Small intestine (tissue), 7 donors: ENCODE results near the gene NEURL1B. TPM values are rescaled to one million over a fixed set of nuclear protein-coding genes. Genes with fewer than 3 reads are reported as not detected.

Source experiments
- DNase-seq, 2 donors: peaks; one replicate each; pipeline versions ENCODE4 v3.0.0 to v3.0.0-alpha.2; 2013
- FAIRE-seq: peaks from 2 replicates; lab custom pipeline; 2012; peaks lifted over from hg19 to GRCh38; lab: Jason Lieb, UNC
- H3K27ac ChIP-seq, 3 donors: one replicate each; pipeline ENCODE4 v1.5.1; 2013; ENCODE audit warnings: low read length in 2 of 3, mild to moderate bottlenecking in 2 of 3, control low read depth in 1 of 3, inconsistent platforms in 1 of 3, low read depth in 1 of 3, moderate library complexity in 1 of 3
- H3K27me3 ChIP-seq, 3 donors: one replicate each; pipeline ENCODE4 v1.6.1; 2013; ENCODE audit warnings: low read length in 3 of 3, inconsistent platforms in 1 of 3; ENCODE audit not compliant: control insufficient read depth in 3 of 3, insufficient read depth in 3 of 3
- H3K36me3 ChIP-seq, 3 donors: one replicate each; pipeline ENCODE4 v1.6.1; 2013; ENCODE audit warnings: low read length in 3 of 3, inconsistent platforms in 1 of 3, low read depth in 1 of 3, mild to moderate bottlenecking in 1 of 3, moderate library complexity in 1 of 3; ENCODE audit not compliant: control insufficient read depth in 3 of 3, insufficient read depth in 2 of 3
- H3K4me1 ChIP-seq, 3 donors: one replicate each; pipeline ENCODE4 v1.6.1; 2013; ENCODE audit warnings: low read length in 2 of 3, inconsistent platforms in 1 of 3, low read depth in 1 of 3, mild to moderate bottlenecking in 1 of 3, moderate library complexity in 1 of 3; ENCODE audit not compliant: control insufficient read depth in 3 of 3, insufficient read depth in 2 of 3
- H3K4me3 ChIP-seq, 3 donors: one replicate each; pipeline ENCODE4 v1.5.1; 2013; ENCODE audit warnings: low read length in 3 of 3, control low read depth in 1 of 3, inconsistent platforms in 1 of 3, low read depth in 1 of 3, mild to moderate bottlenecking in 1 of 3, moderate library complexity in 1 of 3
- H3K9me3 ChIP-seq, 2 donors: one replicate each; pipeline ENCODE4 v1.6.1; 2013; ENCODE audit warnings: low read depth in 1 of 2, low read length in 1 of 2; ENCODE audit not compliant: control insufficient read depth in 2 of 2, insufficient read depth in 1 of 2
- WGBS, 3 donors: extraction: QIAGEN DNeasy Blood & Tissue Kit; methylation state at CpG; one replicate each; pipeline ENCODE4 v1.1.7; 2013; 5-methylcytosine and 5-hydroxymethylcytosine counted together
- polyA plus RNA-seq, 4 donors: library from polyadenylated mRNA; stranded (reverse) in 3 of 4; unstranded in 1 of 4; fragments of 200-250 nt in 3 of 4; fragments of 120-200 nt in 1 of 4; gene quantifications; one replicate each; pipeline versions ENCODE4 v1.2.1 to v1.2.3, GENCODE V29; 2013
- donor health status: healthy with polysubstance abuse.
- donor health status: control.
- donor health status: control.
- donor health status: Bipolar disorder and iron deficiency.
- donor health status: healthy.

The NEURL1B gene
- polyA plus RNA-seq, 4 donors, result 2.7 to 21.0 (median 10.9) TPM

DNA sequence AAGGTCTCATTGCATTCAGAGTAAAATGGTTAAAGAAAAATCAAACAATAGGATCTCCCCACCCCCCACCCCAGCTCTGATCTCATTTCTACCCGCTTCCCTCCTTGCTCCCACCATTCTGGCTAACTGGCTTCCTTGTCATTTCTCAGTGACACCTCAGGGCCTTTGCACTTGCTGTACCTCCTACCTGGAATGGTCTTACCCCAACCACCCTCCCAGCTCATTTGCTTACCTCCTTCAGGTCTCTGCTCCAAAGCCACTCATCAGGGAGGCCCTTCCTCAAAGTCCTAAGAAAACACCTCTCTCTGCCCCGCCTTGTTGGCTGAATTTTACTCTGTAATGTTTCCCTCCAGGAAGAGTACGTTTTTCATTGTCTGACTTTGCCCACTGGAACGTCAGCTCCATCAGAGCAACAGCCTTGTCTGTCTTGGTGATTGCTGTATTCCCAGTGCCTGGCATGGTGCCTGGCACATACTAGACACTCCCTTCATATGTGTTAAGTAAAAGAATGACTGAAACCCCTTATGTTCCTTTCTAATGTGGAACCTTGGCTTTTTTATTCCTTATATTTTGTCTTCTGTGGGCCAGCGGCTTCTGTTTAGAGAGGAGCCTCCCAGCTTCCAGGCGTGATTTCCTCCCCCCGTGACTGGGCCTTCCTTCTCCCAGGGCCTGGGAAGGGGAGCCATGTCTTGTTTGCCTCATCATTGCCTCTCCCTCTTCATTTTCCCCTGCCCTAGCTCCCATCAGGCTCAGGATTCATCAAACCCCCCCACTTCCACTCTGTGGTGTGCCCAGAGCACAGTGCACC, 26.9 kb downstream of the NEURL1B start:
- Histone ChIP-seq H3K27ac (peak overlapping the region in 1 of 3 donors; percentile 31), H3K4me1 (peaks cover 0 to 32% (median 5%) of the 10 kb centered on the region in 3 donors), H3K4me3 (no peak overlapping the region), H3K27me3 (no peaks in the 10 kb centered on the region), H3K36me3 (peaks cover 0 to 16% (median 0%) of the 10 kb centered on the region in 3 donors), H3K9me3 (no peaks in the 10 kb centered on the region)
- FAIRE-seq, result no peak
- no peak for DNase-seq
- WGBS, 3 donors, result 62 to 73% (median 66%) methylated on average over 7 of the region's 7 CpGs

DNA sequence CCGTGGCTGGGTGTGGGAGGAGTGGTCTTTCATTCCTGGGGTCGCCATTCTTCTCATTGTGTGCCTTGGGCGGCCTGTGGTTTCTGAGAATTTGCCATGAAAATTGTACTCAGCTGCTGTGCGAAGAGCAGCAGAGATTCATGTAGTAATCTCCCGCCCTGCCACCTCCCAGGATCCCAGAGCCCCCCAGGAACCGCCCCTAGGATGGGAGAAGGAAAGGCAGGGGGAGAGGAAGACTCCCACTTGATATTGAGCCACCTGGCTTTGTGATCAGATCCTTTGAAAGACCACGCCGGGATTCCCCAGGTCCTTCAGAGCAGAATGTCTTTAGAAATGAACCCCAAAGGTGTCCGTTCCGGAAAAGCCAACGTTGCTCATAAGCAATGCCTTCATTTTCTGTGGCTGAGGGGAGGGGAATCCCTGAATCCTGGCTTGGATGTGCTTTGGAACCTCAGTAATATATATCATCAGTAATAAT, 27.6 kb downstream of the NEURL1B start:
- 75 to 82% (median 81%) methylated on average over 11 of the region's 11 CpGs for WGBS, 3 donors
- H3K4me3 ChIP-seq, result no peak overlapping the region
- no peaks in the 10 kb centered on the region for H3K27me3 ChIP-seq
- peaks cover 0 to 16% (median 0%) of the 10 kb centered on the region in 3 donors for H3K36me3 ChIP-seq
- H3K4me1 ChIP-seq, result peaks cover 0 to 39% (median 5%) of the 10 kb centered on the region in 3 donors
- FAIRE-seq, result no peak
- H3K9me3 ChIP-seq, result no peaks in the 10 kb centered on the region
- DNase-seq, result no peak
- peak overlapping the region in 1 of 3 donors; percentile 31 for H3K27ac ChIP-seq

DNA sequence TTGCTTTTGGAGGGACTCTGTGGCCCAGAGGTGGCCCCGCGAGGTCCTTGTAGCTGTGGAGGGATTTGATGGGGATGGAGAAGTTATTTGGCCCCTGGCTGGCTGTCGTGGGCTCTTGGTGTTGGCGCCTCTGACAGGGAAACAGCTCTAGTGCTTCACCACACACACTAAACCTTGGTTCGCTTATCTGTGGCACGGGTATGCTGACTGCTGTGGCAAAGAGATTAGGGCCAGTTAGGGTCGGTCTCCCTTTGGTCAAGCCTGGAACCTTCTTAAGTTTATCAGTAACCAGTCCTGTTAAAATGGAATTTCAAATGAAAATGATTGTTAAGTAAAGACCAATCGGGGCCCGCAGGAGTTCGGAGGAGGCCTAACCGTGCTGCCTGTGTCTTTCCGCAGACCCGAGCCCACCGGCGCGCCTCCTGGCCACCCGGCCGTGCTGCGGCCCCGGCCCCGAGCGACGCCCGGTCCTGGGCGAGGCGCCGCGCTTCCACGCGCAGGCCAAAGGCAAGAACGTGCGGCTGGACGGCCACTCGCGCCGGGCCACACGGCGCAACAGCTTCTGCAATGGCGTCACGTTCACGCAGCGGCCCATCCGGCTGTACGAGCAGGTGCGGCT, 28.4 kb downstream of the NEURL1B start:
- no peak for FAIRE-seq
- H3K27me3 ChIP-seq, result no peaks in the 10 kb centered on the region

DNA sequence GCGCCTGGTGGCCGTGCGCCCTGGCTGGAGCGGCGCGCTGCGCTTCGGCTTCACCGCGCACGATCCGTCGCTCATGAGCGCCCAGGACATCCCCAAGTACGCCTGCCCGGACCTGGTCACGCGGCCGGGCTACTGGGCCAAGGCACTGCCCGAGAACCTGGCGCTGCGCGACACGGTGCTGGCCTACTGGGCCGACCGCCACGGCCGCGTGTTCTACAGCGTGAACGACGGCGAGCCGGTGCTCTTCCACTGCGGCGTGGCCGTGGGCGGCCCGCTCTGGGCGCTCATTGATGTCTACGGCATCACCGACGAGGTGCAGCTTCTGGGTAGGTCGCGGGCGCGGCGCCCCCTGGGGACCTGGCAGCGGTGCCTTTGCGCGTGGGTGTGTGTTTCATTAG, 28.9 kb downstream of the NEURL1B start:
- 89 to 97% (median 93%) methylated on average over 51 of the region's 51 CpGs for WGBS, 3 donors
- H3K4me3 ChIP-seq, result no peak overlapping the region
- peaks cover 0 to 51% (median 3%) of the 10 kb centered on the region in 3 donors for H3K4me1 ChIP-seq
- H3K9me3 ChIP-seq, result no peaks in the 10 kb centered on the region
- H3K36me3 ChIP-seq, result peaks cover 0 to 18% (median 0%) of the 10 kb centered on the region in 3 donors
- DNase-seq (no peak), FAIRE-seq (no peak)
- H3K27ac ChIP-seq, result no peak overlapping the region
- H3K27me3 ChIP-seq, result no peaks in the 10 kb centered on the region

More for the DNA sequence above, 28.4 kb downstream of the NEURL1B start:
- Histone ChIP-seq H3K4me3 (no peak overlapping the region), H3K27ac (no peak overlapping the region), H3K36me3 (peaks cover 0 to 18% (median 0%) of the 10 kb centered on the region in 3 donors), H3K4me1 (peaks cover 0 to 46% (median 3%) of the 10 kb centered on the region in 3 donors), H3K9me3 (no peaks in the 10 kb centered on the region)
- WGBS, 3 donors, result 90 to 92% (median 90%) methylated on average over 32 to 45 of the region's 45 CpGs
- peak in 1 of 2 donors; percentile 55 for DNase-seq

DNA sequence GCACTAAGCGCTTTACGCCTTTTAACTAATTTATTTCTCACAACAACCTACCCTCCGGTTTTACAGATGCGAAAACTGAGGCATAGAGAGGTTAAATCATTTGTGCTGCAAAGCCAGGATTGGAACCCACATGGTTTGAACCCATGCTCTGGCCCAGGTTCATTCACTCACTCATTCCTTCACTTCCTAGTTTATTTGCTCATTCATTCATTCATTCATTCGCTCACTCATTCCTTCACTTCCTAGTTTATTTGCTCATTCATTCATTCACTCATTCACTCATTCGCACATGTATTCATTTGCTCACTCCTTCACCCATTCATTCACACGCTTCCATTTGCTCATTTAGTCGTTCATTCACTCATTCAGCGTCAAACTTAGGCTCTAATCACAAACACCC, 29.4 kb downstream of the NEURL1B start:
- H3K27me3 ChIP-seq, result no peaks in the 10 kb centered on the region
- H3K9me3 ChIP-seq, result no peaks in the 10 kb centered on the region
- H3K36me3 ChIP-seq, result peaks cover 0 to 18% (median 0%) of the 10 kb centered on the region in 3 donors
- FAIRE-seq (no peak), DNase-seq (no peak)
- no peak overlapping the region for H3K4me3 ChIP-seq
- no peak overlapping the region for H3K27ac ChIP-seq
- peaks cover 0 to 52% (median 3%) of the 10 kb centered on the region in 3 donors for H3K4me1 ChIP-seq
- WGBS, 3 donors, result 96% methylated on average over 9 of the region's 9 CpGs

DNA sequence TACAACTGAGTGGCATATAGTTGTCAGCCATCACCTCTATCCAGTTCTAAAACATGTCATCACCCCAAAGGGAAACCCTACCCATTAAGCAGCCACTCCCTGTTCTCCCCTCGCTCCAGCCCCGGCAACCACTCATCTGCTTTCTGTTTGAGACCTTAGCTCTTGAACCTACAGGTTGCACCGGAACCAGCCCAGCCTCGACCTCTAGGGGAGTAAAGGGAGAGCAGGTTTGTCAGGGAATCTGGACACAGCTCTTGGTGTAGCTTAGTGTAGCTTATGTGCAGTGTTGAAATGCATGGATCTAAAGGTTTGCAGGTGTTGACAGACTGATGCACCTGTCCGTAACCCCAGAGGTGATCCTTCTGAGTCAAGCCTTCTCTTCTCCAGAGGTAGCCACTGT, 30.0 kb downstream of the NEURL1B start:
- DNase-seq, result no peak
- peaks cover 0 to 19% (median 0%) of the 10 kb centered on the region in 3 donors for H3K36me3 ChIP-seq
- WGBS, 3 donors, result 90 to 92% (median 92%) methylated on average over 5 of the region's 5 CpGs
- no peaks in the 10 kb centered on the region for H3K9me3 ChIP-seq
- no peak overlapping the region for H3K4me3 ChIP-seq
- no peak overlapping the region for H3K27ac ChIP-seq
- no peaks in the 10 kb centered on the region for H3K27me3 ChIP-seq
- no peak for FAIRE-seq
- peaks cover 0 to 50% (median 3%) of the 10 kb centered on the region in 3 donors for H3K4me1 ChIP-seq

DNA sequence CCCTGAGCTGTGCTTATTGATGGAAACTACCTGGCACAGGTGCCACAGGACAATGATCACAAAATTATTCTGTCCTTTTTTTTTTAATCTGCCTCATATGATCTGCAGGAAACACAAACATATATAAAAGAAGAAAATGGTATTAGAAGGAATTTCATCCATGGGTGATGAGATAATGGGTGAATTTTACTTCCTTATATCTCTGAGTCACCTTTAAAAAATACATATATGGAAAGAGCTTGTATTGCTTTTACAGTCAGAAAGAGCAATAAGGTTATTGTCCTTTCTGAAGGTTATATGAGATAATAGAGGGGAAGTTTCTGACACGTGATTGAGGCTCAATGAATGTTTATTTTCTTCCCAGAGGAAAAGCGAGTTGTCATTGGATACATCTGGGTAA, 31.6 kb downstream of the NEURL1B start:
- H3K9me3 ChIP-seq, result no peaks in the 10 kb centered on the region
- peaks cover 0 to 28% (median 0%) of the 10 kb centered on the region in 3 donors for H3K36me3 ChIP-seq
- H3K27me3 ChIP-seq, result no peaks in the 10 kb centered on the region
- 8 to 46% (median 33%) methylated on average over 2 of the region's 2 CpGs for WGBS, 3 donors
- DNase-seq, result peak in 1 of 2 donors; percentile 81
- H3K4me1 ChIP-seq, result peaks cover 0 to 54% (median 3%) of the 10 kb centered on the region in 3 donors
- peak overlapping the region in 2 of 3 donors; percentile 73 to 96 for H3K27ac ChIP-seq
- FAIRE-seq, result no peak
- no peak overlapping the region for H3K4me3 ChIP-seq

DNA sequence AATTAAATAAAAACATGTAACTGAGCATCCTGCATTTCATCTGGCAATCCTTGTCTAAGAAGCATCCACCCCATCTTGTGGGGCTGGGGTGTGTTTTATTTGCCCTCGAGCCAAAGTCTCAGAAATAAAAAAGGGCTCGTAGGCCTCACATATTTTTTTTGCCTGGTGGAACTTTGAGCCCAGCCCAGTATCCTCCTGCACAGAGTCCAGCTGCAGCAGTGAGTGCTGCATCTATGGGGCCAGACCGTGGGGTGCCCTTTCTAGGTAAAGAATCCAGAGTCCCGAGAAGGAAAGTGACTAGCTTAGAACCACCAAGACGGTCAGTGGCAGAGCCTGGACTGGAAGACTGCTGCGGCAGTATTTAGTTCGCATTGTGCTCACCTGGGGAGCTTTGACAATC, 33.1 kb downstream of the NEURL1B start:
- FAIRE-seq (no peak), DNase-seq (peak; percentile 25 to 89)
- Histone ChIP-seq H3K27me3 (no peaks in the 10 kb centered on the region), H3K27ac (peak overlapping the region in 1 of 3 donors; percentile 96), H3K4me1 (peaks cover 2 to 55% (median 3%) of the 10 kb centered on the region in 3 donors), H3K36me3 (peaks cover 0 to 34% (median 0%) of the 10 kb centered on the region in 3 donors), H3K4me3 (no peak overlapping the region), H3K9me3 (no peaks in the 10 kb centered on the region)
- WGBS, 3 donors, result 38 to 67% (median 54%) methylated on average over 7 of the region's 7 CpGs
